Activated CD4-positive, alpha-beta T cell treated with anti-CD3 and anti-CD28 coated beads, Interleukin-2, Interleukin-6, amounts not matched to agents 100 ng/mL and 50 ng/mL, durations not matched to agents 16 hours and 8 hours (primary cell): ENCODE results near the gene DOC2B.
"Not testable (repeated sequence)": the region's sequence is repeated elsewhere in the genome, so short reads cannot be mapped to it uniquely, and the experiment has no call there.

Experiments
- DNase-seq: peaks from one replicate; pipeline ENCODE4 v3.0.0-alpha.2; 2020

Gene DOC2B

GRCh38 chr17:210402-210801, 29.0 kb upstream of the DOC2B start:
- DNase-seq, result no peak

GRCh38 chr17:208429-208828, 27.0 kb upstream of the DOC2B start:
- DNase-seq, result no peak

- no peak for DNase-seq
Measured at GRCh38 chr17:207775-208174, 26.3 kb upstream of the DOC2B start.

- no peak for DNase-seq
Measured at GRCh38 chr17:206941-207560, 25.6 kb upstream of the DOC2B start.

GRCh38 chr17:206484-206883, 25.0 kb upstream of the DOC2B start:
- not testable (repeated sequence) for DNase-seq

GRCh38 chr17:205817-206216, 24.4 kb upstream of the DOC2B start:
- DNase-seq, result no peak

GRCh38 chr17:205148-205669, 23.8 kb upstream of the DOC2B start:
- DNase-seq, result no peak

GRCh38 chr17:204427-205147, 23.1 kb upstream of the DOC2B start:
- DNase-seq, result no peak

- DNase-seq, result no peak
Measured at GRCh38 chr17:202501-202951, 21.1 kb upstream of the DOC2B start.

GRCh38 chr17:201736-202135, 20.3 kb upstream of the DOC2B start:
- DNase-seq, result not testable (repeated sequence)

- not testable (repeated sequence) for DNase-seq
Measured at GRCh38 chr17:201257-201656, 19.8 kb upstream of the DOC2B start.

GRCh38 chr17:200586-200985, 19.1 kb upstream of the DOC2B start:
- DNase-seq, result no peak

GRCh38 chr17:199806-200545, 18.5 kb upstream of the DOC2B start:
- no peak for DNase-seq

- DNase-seq, result no peak
Measured at GRCh38 chr17:199191-199604, 17.7 kb upstream of the DOC2B start.

GRCh38 chr17:198225-198624, 16.8 kb upstream of the DOC2B start:
- not testable (repeated sequence) for DNase-seq

- no peak for DNase-seq
Measured at GRCh38 chr17:197352-197751, 15.9 kb upstream of the DOC2B start.

- DNase-seq, result no peak
Measured at GRCh38 chr17:194828-195602, 13.6 kb upstream of the DOC2B start.

- DNase-seq, result no peak
Measured at GRCh38 chr17:193841-194806, 12.7 kb upstream of the DOC2B start.

GRCh38 chr17:193426-193810, 12.0 kb upstream of the DOC2B start:
- no peak for DNase-seq

GRCh38 chr17:192666-193425, 11.4 kb upstream of the DOC2B start:
- DNase-seq, result no peak

GRCh38 chr17:189444-189843, 8.0 kb upstream of the DOC2B start:
- DNase-seq, result no peak
